ENCODE data around the gene PLTP. TPM values are rescaled to one million over a fixed set of nuclear protein-coding genes. Genes with fewer than 3 reads are reported as not detected.

PLTP gene
- total RNA-seq, 1 experiment from 2014 or later, result 1.4 TPM

- no TSS peak for BruUV-seq (replicated peaks)
- Mint-ChIP-seq H3K27ac (ENCODE audit: unreplicated experiment) (no peak overlapping the region), H3K9me3 (ENCODE audit: low read depth, unreplicated experiment) (no peaks in the 10 kb centered on the region), H3K4me1 (ENCODE audit: low read depth, unreplicated experiment) (peaks cover 16% of the 10 kb centered on the region), H3K27me3 (ENCODE audit: unreplicated experiment) (no peaks in the 10 kb centered on the region), H3K36me3 (ENCODE audit: insufficient read depth, unreplicated experiment) (peaks cover 37% of the 10 kb centered on the region), H3K4me3 (ENCODE audit: low read depth, unreplicated experiment) (no peak overlapping the region)
- TF ChIP-seq CTCF (IDR thresholded peaks at IDR 0.05; ENCODE audit: unreplicated experiment), result no peak
- CTCF ChIA-PET, result no interaction called here
- intact Hi-C loops (cut with micrococcal nuclease; ENCODE audit: unreplicated experiment), result no loop called here
- DNase-seq, result no peak
Measured at GRCh38 chr20:45883100-45883469, 28.9 kb downstream of the PLTP start.

DNA sequence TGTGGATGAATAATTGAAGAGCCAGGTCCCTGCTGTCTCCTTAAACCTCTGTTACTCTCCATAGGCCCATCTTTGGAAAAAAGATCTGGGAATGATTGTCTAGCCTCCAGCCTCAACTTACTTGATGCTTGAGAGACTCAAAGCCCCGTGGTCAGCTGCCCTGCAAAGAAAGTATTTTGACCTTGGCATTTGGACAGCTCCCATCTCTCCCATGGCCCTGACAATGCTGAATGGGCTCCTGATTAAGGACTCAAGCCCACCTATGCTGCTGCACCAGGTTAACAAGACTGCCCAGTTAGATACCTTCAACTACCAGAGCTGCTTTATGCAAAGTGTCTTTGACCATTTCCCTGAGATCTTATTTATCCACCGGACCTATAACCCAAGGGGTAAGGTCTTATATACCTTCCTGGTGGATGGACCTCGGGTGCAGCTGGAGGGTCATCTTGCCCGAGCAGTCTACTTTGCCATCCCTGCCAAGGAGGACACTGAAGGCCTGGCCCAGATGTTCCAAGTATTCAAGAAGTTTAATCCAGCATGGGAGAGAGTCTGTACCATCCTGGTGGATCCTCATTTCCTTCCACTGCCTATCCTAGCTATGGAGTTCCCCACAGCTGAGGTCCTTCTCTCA lies 29.4 kb downstream of the PLTP start:
- no peak for TF ChIP-seq CTCF (IDR thresholded peaks at IDR 0.05; ENCODE audit: unreplicated experiment)
- H3K27ac Mint-ChIP-seq (ENCODE audit: unreplicated experiment), result peak overlapping the region; percentile 99
- peaks cover 16% of the 10 kb centered on the region for H3K4me1 Mint-ChIP-seq (ENCODE audit: low read depth, unreplicated experiment)
- DNase-seq, result no peak
- H3K4me3 Mint-ChIP-seq (ENCODE audit: low read depth, unreplicated experiment), result peak overlapping the region; percentile 94
- intact Hi-C loops (cut with micrococcal nuclease; ENCODE audit: unreplicated experiment), result no loop called here
- H3K9me3 Mint-ChIP-seq (ENCODE audit: low read depth, unreplicated experiment), result no peaks in the 10 kb centered on the region
- BruUV-seq (replicated peaks), result no TSS peak
- CTCF ChIA-PET, result no interaction called here
- peaks cover 37% of the 10 kb centered on the region for H3K36me3 Mint-ChIP-seq (ENCODE audit: insufficient read depth, unreplicated experiment)
- H3K27me3 Mint-ChIP-seq (ENCODE audit: unreplicated experiment), result no peaks in the 10 kb centered on the region

- H3K36me3 Mint-ChIP-seq (ENCODE audit: insufficient read depth, unreplicated experiment), result peaks cover 37% of the 10 kb centered on the region
- peak; percentile 100 for DNase-seq
- BruUV-seq (replicated peaks), result TSS peak; percentile 70
- no peaks in the 10 kb centered on the region for H3K9me3 Mint-ChIP-seq (ENCODE audit: low read depth, unreplicated experiment)
- H3K27me3 Mint-ChIP-seq (ENCODE audit: unreplicated experiment), result no peaks in the 10 kb centered on the region
- no peak for TF ChIP-seq CTCF (IDR thresholded peaks at IDR 0.05; ENCODE audit: unreplicated experiment)
- CTCF ChIA-PET, result interaction anchor here (0.6 to 1.3 kb wide), 10 partner anchors 9 to 110 kb away, joined by 3 to 8 read pairs (median 4); partner anchors contain the start of genes ACOT8, CTSA, NEURL2 and ZSWIM3
- intact Hi-C loops (cut with micrococcal nuclease; ENCODE audit: unreplicated experiment), result no loop called here
- H3K27ac Mint-ChIP-seq (ENCODE audit: unreplicated experiment), result peak within 1 kb of the TSS; percentile 99
- H3K4me3 Mint-ChIP-seq (ENCODE audit: low read depth, unreplicated experiment), result peak within 1 kb of the TSS; percentile 94
- peaks cover 16% of the 10 kb centered on the region for H3K4me1 Mint-ChIP-seq (ENCODE audit: low read depth, unreplicated experiment)
Measured at GRCh38 chr20:45880988-45881788, 30.8 kb downstream of the PLTP start, which contains the start of gene ZSWIM1. Gene ZSWIM1 (plus strand): TSS chr20:45881227. CDS start chr20:45882593, 1,366 bp downstream.

DNA sequence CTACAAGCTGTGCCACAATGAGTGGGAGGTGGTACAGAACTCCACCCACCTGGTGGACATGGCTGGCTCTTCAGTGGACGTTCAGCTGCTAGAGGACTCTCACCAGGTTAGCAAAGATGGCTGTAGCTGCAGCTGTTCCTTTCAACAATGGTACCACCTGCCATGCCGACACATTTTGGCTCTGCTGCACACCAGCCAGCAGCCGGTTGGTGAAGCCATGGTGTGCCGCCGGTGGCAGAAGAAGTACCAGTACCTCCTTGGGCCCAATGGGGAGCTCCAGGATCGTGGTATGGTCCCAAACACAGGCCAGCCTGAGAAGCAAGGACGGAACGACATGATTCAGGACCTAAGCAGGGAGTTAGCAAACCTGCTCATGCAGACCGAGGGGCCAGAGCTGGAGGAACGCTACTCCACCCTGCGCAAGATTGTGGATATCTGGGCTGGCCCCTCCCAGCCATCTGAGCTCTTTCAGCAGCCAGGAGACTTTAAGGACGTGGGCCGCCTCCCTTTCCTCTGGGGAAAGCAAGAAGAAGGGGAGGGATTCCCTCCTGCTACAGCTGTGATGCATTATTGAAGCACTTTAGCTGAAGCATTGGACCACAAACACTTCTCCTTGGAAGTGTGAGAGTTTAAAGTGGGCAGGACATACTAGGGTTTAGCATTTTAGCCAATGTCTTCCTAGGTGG lies 33.7 kb downstream of the PLTP start:
- peaks cover 26% of the 10 kb centered on the region for H3K36me3 Mint-ChIP-seq (ENCODE audit: insufficient read depth, unreplicated experiment)
- H3K9me3 Mint-ChIP-seq (ENCODE audit: low read depth, unreplicated experiment), result no peaks in the 10 kb centered on the region
- BruUV-seq (replicated peaks), result no TSS peak
- no peak overlapping the region for H3K4me3 Mint-ChIP-seq (ENCODE audit: low read depth, unreplicated experiment)
- DNase-seq, result no peak
- intact Hi-C loops (cut with micrococcal nuclease; ENCODE audit: unreplicated experiment), result no loop called here
- CTCF ChIA-PET, result interaction anchor here (0.6 kb wide), 2 partner anchors 55 to 64 kb away, joined by 5 to 6 read pairs; no protein-coding TSS in a partner anchor
- peaks cover 16% of the 10 kb centered on the region for H3K4me1 Mint-ChIP-seq (ENCODE audit: low read depth, unreplicated experiment)
- no peak for TF ChIP-seq CTCF (IDR thresholded peaks at IDR 0.05; ENCODE audit: unreplicated experiment)
- H3K27me3 Mint-ChIP-seq (ENCODE audit: unreplicated experiment), result no peaks in the 10 kb centered on the region
- no peak overlapping the region for H3K27ac Mint-ChIP-seq (ENCODE audit: unreplicated experiment)
